Fibroblast of pulmonary artery (primary cell): ENCODE measurements around the gene RAB6A.

Source experiments
- DNase-seq: peaks from one replicate; pipeline ENCODE4 v3.0.0-alpha.2; 2010; ENCODE audit warnings: low read depth
- H3K4me3 ChIP-seq: replicated peaks from 2 replicates; pipeline ENCODE4 v1.5.1; 2011; ENCODE audit warnings: low read depth, mild to moderate bottlenecking, control low read depth, low read length, moderate library complexity
- CTCF ChIP-seq: IDR thresholded peaks from 2 replicates; pipeline ENCODE4 v1.5.1; 2011; ENCODE audit warnings: mild to moderate bottlenecking, control low read depth, low read length, inconsistent platforms; ENCODE audit errors: missing control alignments

The RAB6A gene

GRCh38 chr11:73671701-73672100 lies 89.2 kb downstream of the RAB6A start:
- no peak overlapping the region for H3K4me3 ChIP-seq
- no peak for DNase-seq
- no peak for TF ChIP-seq CTCF

GRCh38 chr11:73670808-73671207 lies 90.1 kb downstream of the RAB6A start:
- H3K4me3 ChIP-seq = no peak overlapping the region
- DNase-seq = no peak
- no peak for TF ChIP-seq CTCF

- no peak for TF ChIP-seq CTCF
Measured at GRCh38 chr11:73667891-73668290, 93.0 kb downstream of the RAB6A start.

GRCh38 chr11:73664877-73665276 lies 96.0 kb downstream of the RAB6A start:
- no peak for DNase-seq
- TF ChIP-seq CTCF = no peak
- no peak overlapping the region for H3K4me3 ChIP-seq

More at GRCh38 chr11:73667891-73668290, 93.0 kb downstream of the RAB6A start:
- no peak overlapping the region for H3K4me3 ChIP-seq
- no peak for DNase-seq

- no peak for TF ChIP-seq CTCF
- no peak for DNase-seq
- no peak overlapping the region for H3K4me3 ChIP-seq
Measured at GRCh38 chr11:73663604-73664495, 97.0 kb downstream of the RAB6A start.

- no peak for DNase-seq
- no peak for TF ChIP-seq CTCF
- no peak overlapping the region for H3K4me3 ChIP-seq
Measured at GRCh38 chr11:73662445-73663157, 98.3 kb downstream of the RAB6A start.
